Fibroblast of skin of left biceps (primary cell): Measurements from ENCODE around the gene XRCC6.
"Not testable (repeated sequence)": the region's sequence is repeated elsewhere in the genome, so short reads cannot be mapped to it uniquely, and the experiment has no call there.

Source experiments
- DNase-seq, 2 experiments: peaks; one replicate each; pipeline ENCODE4 v3.0.0-alpha.2; 2013; ENCODE audit warnings: low read depth in 2 of 2

XRCC6 gene

DNA sequence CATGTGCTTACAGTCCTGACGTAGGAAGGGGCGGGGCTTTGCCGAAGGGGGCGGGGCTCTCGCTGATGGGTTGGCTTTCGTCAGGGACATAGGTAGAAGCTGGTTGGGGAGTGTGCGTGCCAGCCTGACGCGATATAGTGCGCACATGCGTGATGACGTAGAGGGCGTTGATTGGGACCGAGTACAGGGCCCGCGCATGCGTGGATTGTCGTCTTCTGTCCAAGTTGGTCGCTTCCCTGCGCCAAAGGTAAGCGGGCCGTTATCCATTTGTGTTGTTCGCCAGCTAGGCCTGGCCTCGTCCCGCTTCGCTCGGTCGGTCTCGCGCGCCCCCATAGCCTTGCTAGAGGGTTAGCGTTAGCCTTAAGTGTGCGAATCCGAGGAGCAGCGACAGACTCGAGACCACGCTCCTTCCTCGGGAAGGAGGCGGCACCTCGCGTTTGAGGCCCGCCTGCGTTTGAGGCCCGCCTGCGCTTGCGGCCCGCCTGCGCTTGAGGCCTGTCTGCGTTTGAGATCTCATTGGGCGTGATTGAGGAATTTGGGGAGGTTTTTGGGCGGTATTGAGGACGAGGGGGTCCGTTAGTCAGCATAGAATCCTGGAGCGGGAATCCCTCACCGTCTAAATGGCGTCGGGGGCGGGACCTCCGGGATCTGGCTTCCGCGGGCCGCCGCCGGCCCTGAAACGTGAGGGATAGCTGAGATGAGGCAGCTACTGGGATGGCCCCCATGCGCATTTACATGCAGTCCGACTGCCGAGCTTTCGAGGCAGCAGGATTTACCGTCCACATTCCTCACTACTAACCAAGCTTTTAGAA, at the start of gene XRCC6:
TSS of gene XRCC6 (plus strand) at position 197 of the 812 bp plus-strand sequence. CDS start 710 bp downstream, outside the sequence.
- DNase-seq, result peak; percentile 98

DNA sequence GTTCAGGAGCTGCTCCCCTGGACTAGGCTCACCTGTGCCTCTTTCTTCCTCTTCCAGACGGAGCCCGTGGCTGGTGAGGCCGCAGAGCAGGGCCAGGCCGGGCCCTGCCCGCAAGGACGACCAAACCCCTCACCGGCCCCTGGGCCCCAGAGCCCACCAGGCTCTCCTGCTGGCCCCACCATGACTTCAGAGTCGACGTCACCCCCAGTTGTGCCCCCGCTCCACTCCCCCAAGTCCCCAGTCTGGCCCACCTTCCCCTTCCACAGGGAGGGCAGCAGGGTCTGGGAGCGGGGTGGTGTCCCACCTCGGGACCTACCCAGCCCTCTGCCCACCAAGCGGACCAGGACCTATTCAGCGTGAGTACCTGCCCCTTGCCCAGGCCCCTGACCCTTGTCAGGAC, 49.3 kb upstream of the XRCC6 start:
- DNase-seq, result no peak

DNA sequence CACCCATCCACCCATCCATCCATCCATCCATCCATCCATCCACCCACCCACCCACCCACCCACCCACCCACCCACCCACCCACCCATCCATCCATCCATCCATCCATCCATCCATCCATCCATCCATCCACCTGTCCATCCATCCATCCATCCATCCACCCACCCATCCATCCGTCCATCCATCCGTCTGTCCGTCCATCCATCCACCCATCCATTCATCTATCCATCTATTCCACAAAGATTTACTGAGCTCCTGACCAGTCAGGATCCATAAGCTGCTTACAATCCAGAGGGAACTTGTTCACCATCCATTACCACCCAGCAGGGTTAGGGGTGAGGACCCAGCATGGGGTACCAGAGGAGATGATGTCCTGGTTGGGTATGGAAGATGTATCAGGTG, 48.8 kb upstream of the XRCC6 start:
- DNase-seq, result not testable (repeated sequence)

DNA sequence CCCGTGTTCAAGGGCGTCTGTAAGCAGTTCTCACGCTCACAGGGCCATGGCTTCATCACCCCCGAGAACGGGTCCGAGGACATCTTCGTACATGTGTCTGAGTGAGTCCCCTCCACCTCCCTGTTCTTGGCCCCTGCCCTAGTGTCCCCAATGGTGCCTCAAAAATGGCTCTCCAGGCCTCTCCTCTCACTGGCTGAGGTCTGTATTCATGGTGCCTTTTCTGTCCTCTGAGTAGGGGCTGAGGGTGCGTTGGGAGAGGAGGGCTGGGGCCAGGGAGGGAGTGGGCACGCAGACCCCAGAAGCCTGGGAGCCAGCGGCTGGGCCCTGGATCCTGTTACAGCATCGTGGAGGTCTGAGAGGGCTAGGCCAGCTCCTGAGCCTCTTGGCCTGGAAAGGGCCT, 47.4 kb upstream of the XRCC6 start:
- no peak for DNase-seq

DNA sequence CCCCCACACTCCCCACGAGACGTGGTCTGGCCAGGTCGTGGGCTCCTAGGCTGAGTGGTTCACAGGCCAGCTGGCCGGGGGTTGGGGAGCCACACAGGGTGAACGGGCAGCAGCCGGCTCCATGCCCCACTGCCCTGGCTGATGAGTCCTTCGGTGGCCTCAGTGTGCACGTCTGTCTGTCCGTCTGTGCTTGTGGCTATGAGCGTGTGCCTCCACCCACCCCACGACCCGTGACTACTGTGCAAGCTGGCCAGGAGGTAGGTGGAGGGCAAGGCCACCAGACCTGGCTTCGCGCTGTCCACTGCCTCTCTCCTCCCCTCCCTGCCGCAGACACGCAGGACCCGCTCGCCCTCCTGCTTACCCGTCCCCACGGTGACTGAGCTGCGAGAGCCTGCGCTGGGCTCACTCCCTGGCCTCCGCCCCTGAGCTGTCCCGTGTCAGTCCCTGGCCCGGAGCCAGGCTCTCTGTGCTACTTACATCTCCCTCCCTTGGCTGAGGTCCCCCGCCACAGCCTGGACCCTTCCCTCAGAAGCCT, 46.2 kb upstream of the XRCC6 start:
- DNase-seq, result no peak

DNA sequence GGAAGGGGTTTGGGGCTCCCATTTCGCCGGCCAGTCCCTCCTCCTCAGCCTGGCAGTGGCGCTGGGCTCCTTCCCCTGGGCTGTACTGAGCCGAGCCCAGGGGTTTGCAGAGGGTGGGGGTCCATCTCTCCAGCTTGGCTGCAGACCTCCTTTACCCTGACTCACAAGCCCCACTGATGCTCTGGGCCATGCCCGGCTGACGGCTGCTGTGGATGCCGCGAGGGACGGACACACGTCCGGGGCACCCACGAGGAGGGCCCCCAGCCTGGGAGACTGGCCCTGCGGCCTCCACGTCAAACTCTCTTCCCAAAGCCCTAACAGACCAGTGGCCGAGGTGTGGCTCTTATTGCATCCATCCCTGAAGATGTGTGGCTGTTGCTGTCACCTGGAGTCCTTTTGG, 45.6 kb upstream of the XRCC6 start:
- no peak for DNase-seq

DNA sequence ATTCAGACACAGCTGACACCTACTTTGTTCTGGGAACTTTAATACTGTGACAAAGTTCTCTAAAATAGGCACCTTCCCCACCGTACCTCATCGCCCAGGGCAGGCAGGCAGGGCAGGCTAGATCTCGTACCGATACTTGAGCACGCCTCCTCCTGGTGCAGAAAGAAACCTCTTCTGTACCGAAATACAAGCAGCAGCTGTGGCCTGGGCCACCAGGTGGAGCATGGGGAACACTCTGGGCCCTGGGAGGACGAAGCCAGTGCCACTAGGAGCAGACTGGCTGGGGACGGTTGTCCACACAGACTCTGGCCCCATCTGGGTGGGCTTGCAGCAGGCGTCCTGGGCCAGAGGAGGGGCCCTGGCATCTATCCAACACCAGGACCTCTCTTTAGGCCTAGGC, 44.2 kb upstream of the XRCC6 start:
- DNase-seq, result no peak

DNA sequence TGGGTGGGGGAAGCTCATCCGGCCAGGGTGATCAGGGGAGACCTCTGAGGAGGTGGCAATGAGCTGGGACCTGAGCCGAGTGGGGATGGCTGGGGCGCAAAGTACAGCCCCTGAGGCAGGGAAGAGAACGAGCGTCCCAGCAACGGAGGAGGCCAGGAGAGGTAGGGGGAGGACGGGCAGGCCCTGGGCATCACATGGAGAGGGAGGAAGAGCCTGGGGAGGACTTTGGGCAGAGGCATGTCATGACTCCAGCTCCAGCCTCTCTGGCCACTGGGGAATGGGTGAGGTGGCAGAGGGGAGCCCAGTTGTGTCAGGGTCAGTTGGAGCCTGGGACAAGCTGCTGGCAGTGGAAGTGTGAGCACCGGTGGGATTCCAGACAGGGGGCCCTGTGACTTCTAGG, 43.0 kb upstream of the XRCC6 start:
- DNase-seq, result no peak

DNA sequence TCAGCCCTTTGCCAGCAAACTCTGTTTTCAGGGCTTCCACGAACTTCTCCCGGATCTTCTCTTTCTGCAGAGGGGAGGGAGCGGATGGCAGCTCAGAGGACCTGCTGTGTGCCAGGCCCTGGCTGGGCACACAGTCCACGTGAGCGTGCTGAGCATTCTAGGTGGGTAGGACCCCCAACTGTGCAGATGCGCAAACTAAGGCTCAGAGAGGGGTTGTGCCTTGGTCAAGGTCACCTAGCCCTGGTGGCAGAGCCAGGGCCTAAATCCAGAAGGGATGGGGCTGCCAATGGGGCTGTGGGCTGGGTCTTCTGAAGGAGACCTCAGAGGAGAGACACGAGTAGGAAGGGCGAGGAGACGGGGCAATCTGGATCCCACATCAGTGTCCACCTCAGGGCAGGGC, 42.3 kb upstream of the XRCC6 start:
- DNase-seq, result no peak

DNA sequence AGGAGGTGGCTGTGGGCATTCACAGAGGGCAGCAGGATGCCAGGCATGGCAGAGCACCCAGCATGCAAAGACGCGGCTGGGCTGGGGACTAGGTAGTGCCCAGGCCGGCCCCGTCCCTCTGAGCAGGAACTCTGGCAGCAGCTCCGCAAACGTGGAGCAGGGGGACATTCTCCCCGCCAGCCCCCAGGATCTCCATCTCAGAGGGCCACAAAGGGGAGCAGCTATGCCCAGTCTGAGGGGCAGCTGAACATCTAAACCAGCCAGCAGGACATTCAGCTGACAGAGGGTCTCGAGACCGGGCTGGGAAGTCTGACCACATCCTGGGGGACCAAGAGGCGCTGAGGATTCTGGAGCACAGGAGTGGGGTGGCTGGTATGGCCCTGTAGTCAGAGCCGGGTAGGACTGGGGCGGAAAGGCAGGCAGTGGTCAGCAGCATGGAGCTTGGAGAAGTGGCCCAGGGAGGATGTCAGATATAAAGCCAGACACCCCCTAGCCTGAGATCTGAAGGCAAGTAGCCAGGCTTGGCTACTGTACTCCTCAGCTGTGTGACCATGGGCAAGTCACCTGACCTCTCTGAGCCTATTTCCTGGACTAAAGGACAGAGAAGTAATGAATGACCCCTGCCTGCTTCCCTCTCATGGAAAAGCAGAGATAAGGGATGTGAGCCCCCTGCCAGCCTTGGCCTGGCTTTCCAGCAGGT, 41.6 kb upstream of the XRCC6 start:
- no peak for DNase-seq

DNA sequence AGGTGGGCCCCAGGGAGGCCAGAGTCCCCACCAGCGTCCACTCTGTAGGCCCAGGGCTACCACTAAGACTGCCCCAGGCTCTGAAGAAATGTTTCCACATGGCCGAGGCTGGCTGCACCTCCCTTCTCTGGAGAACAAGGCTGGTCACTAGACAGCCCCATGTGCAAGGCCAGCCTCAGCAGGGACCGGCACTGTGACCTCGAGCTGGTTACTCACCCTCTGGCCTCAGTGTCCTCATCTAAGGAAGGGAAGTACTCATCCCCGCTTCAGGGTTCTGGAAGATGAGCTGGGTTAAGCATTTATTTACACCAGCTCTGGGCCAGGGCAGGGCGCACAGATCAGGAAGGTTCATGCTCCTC, 41.1 kb upstream of the XRCC6 start:
- no peak for DNase-seq

DNA sequence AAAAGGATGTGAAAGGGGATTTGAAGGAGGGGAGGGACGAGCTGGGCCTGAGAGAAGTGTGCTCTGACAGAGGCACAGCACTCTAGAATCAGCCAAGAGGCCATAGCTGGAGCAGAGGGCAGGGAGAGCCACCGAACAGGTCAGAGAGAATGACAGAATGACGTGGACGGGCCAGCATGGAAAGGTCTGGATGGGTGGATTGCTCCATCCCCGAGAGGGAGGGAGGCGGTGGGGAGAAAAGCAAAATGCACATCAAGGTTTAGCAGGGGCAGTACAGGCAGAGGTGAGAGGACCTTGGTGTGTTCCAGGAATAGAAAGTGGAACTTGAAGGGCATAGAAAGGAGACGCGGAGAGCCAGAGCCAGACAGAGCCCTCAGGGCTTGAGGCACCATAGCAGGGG, 38.4 kb upstream of the XRCC6 start:
- no peak for DNase-seq

DNA sequence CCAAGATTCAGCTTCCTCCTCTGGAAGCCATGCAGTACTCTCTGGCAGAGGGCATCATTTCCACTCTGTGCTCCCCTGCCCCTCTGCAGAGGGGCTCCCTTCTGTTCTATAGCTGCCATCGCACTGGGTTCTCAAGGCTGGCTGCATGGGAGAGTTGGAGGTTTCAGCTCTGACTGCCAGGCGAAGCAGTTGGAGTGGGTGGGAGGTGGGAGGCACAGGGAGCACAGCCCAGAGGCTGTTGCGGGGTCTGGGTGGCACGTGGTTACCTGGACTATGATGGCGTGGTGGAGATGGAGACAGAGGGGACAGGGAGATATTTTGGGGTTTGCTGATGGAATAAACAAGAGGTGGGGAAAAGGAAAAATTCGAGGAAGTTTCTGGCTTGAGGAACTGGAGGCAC, 36.2 kb upstream of the XRCC6 start:
- DNase-seq, result no peak

DNA sequence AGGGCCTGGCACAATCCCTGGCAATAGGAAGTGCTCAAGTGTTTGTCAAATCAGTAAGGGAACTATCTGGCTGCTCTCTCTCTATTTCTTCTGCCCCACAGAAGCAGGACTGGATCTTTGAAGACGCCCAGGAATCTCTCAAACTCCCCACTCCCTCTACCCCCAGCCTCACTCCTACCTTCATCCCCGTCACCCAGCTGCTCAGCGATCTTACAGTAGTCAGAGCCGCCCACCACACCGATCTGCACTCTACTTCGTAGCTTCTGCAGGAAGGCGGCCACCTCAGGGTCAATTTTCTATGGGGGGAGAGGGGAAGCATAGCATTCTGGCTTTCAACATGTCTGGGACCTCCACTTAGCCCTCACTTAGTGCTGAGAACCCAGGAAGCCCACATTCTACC, 35.2 kb upstream of the XRCC6 start:
- no peak for DNase-seq

DNA sequence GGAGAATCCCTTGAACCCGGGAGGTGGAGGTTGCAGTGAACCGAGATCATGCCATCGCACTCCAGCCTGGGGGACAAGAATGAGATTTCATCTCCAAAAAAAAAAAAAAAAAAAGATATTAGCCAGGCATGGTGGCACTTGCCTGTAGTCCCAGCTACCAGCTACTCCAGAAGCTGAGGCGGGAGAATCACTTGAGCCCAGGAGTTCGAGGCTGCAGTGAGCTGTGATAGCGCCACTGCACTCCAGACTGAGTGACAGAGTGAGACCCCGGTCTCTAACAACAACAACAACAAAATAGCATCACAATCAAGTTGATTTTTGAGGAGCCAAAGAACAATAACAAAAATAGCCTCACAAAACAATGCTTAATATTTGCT, 33.8 kb upstream of the XRCC6 start:
- DNase-seq, result no peak

DNA sequence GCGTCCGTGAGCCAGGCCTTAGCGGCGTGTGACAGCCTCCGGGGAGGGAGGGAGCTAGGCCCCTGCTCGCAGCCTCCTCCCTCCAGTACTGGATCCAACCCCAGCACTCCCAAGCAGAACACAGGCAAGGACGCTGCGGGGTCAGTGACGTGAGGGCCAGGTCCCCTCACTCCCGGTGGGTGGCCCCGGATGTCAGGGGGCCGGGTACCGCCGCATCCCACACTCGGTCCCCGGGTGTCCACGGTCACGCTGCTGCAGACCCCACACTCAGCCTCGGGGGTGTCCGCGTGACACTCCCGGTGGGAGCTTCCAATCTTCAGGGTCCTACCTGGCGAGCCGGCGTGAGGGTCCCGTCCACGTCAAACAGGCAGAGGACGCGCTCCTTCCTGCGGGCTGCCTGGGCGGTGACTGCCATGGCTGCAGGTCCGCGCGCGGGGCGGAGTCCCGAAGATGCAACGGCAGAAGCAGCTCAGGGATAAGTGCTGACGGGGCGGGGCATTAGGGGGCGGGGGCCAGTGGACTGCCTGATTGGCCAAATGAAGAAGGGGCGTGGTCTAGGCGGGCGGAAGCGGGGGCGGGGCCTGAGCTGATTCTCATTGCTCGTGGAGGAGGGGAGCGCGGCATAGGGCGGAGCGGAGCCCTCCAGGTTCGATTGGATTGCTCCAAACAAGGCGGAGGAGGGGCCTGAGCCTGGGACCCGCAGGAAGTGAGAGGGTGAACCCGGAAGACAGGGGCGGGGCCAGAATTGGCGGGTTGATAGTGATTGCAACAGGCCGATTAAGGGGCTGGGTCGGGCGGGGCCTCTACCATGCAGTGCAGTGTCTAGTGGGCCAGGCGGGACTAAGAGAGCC, 31.5 kb upstream of the XRCC6 start, which contains the start of gene PMM1:
TSS of gene PMM1 (minus strand) at position 450 of the 851 bp plus-strand sequence. CDS start at position 415, 35 bp downstream.
- DNase-seq, result peak; percentile 99

DNA sequence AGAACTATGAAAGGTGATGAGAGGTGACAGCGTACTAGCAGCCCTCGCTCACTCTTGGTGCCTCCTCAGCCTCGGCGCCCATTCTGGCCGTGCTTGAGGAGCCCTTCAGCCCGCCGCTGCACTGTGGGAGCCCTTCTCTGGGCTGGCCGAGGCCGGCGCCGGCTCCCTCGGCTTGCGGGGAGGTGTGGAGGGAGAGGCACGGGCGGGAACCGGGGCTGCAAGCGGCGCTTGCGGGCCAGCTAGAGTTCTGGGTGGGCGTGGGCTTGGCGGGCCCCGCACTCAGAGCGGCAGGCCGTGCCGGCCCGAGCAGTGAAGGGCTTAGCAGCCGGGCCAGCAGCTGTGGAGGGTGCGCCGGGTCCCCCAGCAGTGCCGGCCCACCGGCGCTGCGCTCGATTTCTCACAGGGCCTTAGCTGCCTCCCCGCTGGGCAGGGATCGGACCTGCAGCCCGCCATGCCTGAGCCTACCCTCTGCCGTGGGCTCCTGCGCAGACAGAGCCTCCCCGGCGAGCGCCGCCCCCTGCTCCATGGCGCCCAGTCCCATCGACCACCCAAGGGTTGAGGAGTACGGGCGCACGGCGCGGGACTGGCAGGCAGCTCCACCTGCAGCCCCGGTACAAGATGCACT, 27.6 kb upstream of the XRCC6 start:
- not testable (repeated sequence) for DNase-seq

DNA sequence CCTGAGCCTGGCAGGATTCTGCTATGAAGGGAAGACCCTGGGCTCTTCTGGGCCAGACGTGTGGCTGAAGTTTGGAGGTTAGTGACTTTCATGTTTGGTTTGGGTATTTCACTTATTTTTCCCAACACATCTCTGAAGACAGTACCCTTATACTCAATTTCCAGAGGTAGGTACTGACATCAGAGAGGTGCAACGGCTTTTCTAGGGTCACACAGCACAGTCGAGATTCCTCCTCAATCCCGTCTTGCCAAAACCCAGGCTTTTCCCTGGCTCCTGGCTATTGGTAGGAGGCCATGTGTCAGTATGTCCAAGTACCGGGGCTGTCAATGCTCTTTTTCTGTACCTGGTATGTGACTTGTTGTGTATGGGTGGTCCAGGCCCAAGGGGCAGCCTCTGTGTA, 25.4 kb upstream of the XRCC6 start:
- DNase-seq, result no peak

DNA sequence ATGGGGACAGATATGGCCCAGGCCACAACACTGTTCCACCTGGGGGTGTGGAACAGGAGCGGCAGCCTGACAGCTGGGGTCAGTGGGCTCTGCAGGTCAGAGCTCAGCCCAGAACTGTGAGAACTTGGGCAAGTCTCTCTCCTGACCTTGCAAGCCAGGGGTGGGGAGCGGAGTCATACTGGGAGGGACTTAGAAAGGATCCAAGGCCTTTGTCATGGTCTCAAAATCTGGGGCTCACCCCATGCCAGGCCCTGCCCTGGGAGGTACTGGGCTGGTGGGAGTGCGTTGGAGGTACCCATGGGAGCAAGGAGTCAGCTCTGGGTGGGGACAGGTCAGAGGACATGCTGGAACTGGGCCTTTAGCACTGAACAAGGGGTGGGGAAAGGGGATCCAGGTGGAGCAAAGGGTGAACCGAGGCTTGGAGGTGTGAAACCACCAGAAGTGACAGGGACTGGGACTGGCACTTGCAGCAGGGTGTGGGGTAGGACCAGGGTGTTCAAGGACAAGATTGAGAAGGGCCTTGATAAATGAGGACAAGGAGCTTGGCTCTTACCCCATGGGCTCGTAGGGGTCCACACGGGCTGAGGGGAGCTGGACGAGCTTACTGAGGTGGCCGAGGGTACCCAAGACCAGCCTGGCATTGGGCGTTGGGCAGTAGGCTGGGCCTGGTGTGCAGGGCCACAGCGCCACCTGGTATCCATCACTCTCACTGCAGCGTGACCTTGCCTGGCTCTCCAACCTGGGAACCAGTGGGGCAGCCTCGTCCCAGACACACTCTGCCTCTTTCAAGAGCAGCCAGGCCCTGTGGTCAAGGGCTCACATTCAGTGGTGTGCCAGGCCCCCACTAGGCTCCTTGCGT, 24.1 kb upstream of the XRCC6 start:
- no peak for DNase-seq

DNA sequence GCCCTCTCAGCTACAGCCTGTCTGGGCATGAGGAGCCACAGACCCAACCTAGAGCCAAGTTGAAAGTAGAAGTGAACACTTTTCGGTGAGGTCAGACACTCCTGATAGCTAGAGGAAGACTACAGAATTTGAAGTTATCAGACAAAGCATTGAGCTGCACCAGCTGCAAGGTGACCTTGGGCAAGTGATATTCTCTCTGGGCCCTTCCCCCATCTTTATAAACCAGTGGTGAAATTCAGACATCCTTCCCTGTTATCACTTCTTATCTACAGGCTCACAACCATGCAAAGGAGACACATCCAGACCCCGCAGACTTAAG, 23.5 kb upstream of the XRCC6 start:
- DNase-seq, result no peak

DNA sequence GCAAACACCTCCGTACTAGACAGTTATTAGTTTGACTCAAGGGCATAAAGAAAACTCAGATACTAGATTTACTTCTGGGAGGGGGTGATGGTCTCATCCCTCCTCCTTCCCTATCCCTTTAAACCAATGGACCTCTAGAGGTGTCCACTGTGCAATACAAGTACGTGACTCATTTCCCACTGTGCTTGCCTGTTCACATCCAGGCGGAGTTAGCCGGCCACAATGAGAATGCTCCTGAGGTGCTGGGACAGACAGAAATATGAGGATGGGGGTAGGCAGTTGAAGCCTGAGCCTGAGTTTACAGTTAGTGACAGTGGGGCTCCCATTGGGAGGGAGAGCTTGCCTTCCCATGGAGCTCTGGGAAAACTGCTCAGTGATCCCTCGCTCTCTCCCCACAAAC, 23.0 kb upstream of the XRCC6 start:
- DNase-seq, result peak; percentile 26 to 33
